Measurements from ENCODE around the gene TENM4. TPM values are rescaled to one million over a fixed set of nuclear protein-coding genes. Genes with fewer than 3 reads are reported as not detected.

The TENM4 gene
- polyA plus RNA-seq, 3 donors = 0.31 to 1.7 TPM; not detected in 1

- Histone ChIP-seq H3K27me3 (ENCODE audit: control insufficient read depth in 2 of 2, insufficient read depth in 2 of 2, low read length in 2 of 2) (peaks cover 40 to 69% of the 10 kb centered on the region in 2 donors), H2AFZ (ENCODE audit: insufficient read depth, low read depth, low read length, poor library complexity, severe bottlenecking) (no peak overlapping the region), H3K36me3 (replicated peaks in 1 of 2; ENCODE audit: control insufficient read depth in 1 of 2, insufficient read depth in 2 of 2, low read length in 2 of 2) (no peaks in the 10 kb centered on the region), H3K9me3 (replicated peaks in 1 of 2; ENCODE audit: control insufficient read depth in 1 of 2, insufficient read depth in 1 of 2, low read length in 2 of 2) (peaks cover 0 to 13% of the 10 kb centered on the region in 2 donors), H3K9ac (ENCODE audit: insufficient read depth, low read length, poor library complexity, severe bottlenecking) (no peak overlapping the region), H3K4me1 (ENCODE audit: control insufficient read depth in 1 of 2, insufficient read depth in 2 of 2, low read length in 2 of 2) (peaks cover 17 to 20% of the 10 kb centered on the region in 2 donors), H3K27ac (ENCODE audit: low read depth in 1 of 2, low read length in 2 of 2) (no peak overlapping the region), H3K79me2 (ENCODE audit: insufficient read depth, low read length) (no peaks in the 10 kb centered on the region), H3K4me3 (replicated peaks in 1 of 3; ENCODE audit: low read depth in 2 of 3, low read length in 3 of 3) (no peak overlapping the region), H3K4me2 (replicated peaks; ENCODE audit: extremely low read depth, low read length, poor library complexity, severe bottlenecking) (no peak overlapping the region), H4K20me1 (ENCODE audit: insufficient read depth, low read length) (no peaks in the 10 kb centered on the region)
- intact Hi-C loops (cut with micrococcal nuclease) = no loop called here
- H3K27ac Mint-ChIP-seq = no peak overlapping the region
- H3K4me3 Mint-ChIP-seq = no peak overlapping the region
- peaks cover 0 to 20% (median 11%) of the 10 kb centered on the region in 7 donors for H3K9me3 Mint-ChIP-seq
- no peak for DNase-seq
- no CpG with 5 or more reads among the region's 1 CpG for WGBS (ENCODE audit: insufficient coverage)
- H3K4me1 Mint-ChIP-seq = peaks cover 17% of the 10 kb centered on the region
- peaks cover 33 to 73% (median 52%) of the 10 kb centered on the region in 3 donors for H3K27me3 Mint-ChIP-seq (ENCODE audit: low read depth in 3 of 3)
- TF ChIP-seq CTCF (IDR thresholded peaks at IDR 0.05) = no peak
- H3K36me3 Mint-ChIP-seq = peaks cover 2 to 3% of the 10 kb centered on the region in 2 donors
These were observed 4.1 kb upstream of the TENM4 start for GRCh38 chr11:79444923-79445322.

- peak overlapping the region; percentile 81 for H3K4me2 ChIP-seq (replicated peaks; ENCODE audit: extremely low read depth, low read length, poor library complexity, severe bottlenecking)
- peaks cover 64 to 91% of the 10 kb centered on the region in 2 donors for H3K27me3 ChIP-seq (ENCODE audit: control insufficient read depth in 2 of 2, insufficient read depth in 2 of 2, low read length in 2 of 2)
- peaks cover 33 to 52% of the 10 kb centered on the region in 2 donors for H3K4me1 ChIP-seq (ENCODE audit: control insufficient read depth in 1 of 2, insufficient read depth in 2 of 2, low read length in 2 of 2)
- Mint-ChIP-seq H3K9me3 (peaks cover 0 to 43% (median 29%) of the 10 kb centered on the region in 7 donors), H3K4me3 (peak overlapping the region; percentile 83 to 96), H3K4me1 (peaks cover 41% of the 10 kb centered on the region), H3K27me3 (ENCODE audit: low read depth in 3 of 3) (peaks cover 62 to 93% (median 81%) of the 10 kb centered on the region in 3 donors), H3K27ac (peak overlapping the region; percentile 57 to 97 (median 86)), H3K36me3 (peaks cover 10 to 11% of the 10 kb centered on the region in 2 donors)
- H3K36me3 ChIP-seq (replicated peaks in 1 of 2; ENCODE audit: control insufficient read depth in 1 of 2, insufficient read depth in 2 of 2, low read length in 2 of 2) = no peaks in the 10 kb centered on the region
- H2AFZ ChIP-seq (ENCODE audit: insufficient read depth, low read depth, low read length, poor library complexity, severe bottlenecking) = peak overlapping the region; percentile 74
- peak overlapping the region; percentile 52 to 85 for H3K27ac ChIP-seq (ENCODE audit: low read depth in 1 of 2, low read length in 2 of 2)
- peak overlapping the region; percentile 66 for H3K9ac ChIP-seq (ENCODE audit: insufficient read depth, low read length, poor library complexity, severe bottlenecking)
- H3K79me2 ChIP-seq (ENCODE audit: insufficient read depth, low read length) = no peaks in the 10 kb centered on the region
- intact Hi-C loops (cut with micrococcal nuclease) = no loop called here
- TF ChIP-seq CTCF (IDR thresholded peaks at IDR 0.05) = no peak
- H3K4me3 ChIP-seq (replicated peaks in 1 of 3; ENCODE audit: low read depth in 2 of 3, low read length in 3 of 3) = peak overlapping the region; percentile 35 to 75 (median 40)
- peak; percentile 64 to 71 (median 65) for DNase-seq
- peaks cover 4 to 44% of the 10 kb centered on the region in 2 donors for H3K9me3 ChIP-seq (replicated peaks in 1 of 2; ENCODE audit: control insufficient read depth in 1 of 2, insufficient read depth in 1 of 2, low read length in 2 of 2)
- 7% methylated on average over 8 of the region's 10 CpGs for WGBS (ENCODE audit: insufficient coverage)
- peaks cover 13% of the 10 kb centered on the region for H4K20me1 ChIP-seq (ENCODE audit: insufficient read depth, low read length)
These were observed 638 bp upstream of the TENM4 start for GRCh38 chr11:79441461-79441875.

Measured in CD14-positive monocyte (primary cell).